ENCODE data around the gene NTSR1. TPM values are rescaled to one million over a fixed set of nuclear protein-coding genes. Genes with fewer than 3 reads are reported as not detected.

NTSR1 gene
- total RNA-seq, 1 experiment from 2014 or later, result 44.1 TPM

GRCh38 chr20:62714006-62714405, 5.4 kb downstream of the NTSR1 start:
- no TSS peak for BruUV-seq (replicated peaks)
- CTCF ChIA-PET, result no interaction called here

GRCh38 chr20:62714799-62715198, 6.2 kb downstream of the NTSR1 start:
- Histone ChIP-seq H3K27me3 (ENCODE audit: control insufficient read depth, insufficient read depth, low read length) (no peaks in the 10 kb centered on the region), H3K9me3 (ENCODE audit: control insufficient read depth, insufficient read depth, low read depth, low read length) (no peaks in the 10 kb centered on the region), H3K27ac (ENCODE audit: low read length) (peak overlapping the region; percentile 86), H3K36me3 (ENCODE audit: control insufficient read depth, insufficient read depth, low read length) (peaks cover 2% of the 10 kb centered on the region; the same call in 1 of the 2 replicates), H3K4me1 (ENCODE audit: control insufficient read depth, insufficient read depth, low read length) (peaks cover 67% of the 10 kb centered on the region), H3K4me3 (ENCODE audit: low read depth in 2 of 2, low read length in 2 of 2) (no peak overlapping the region)
- TF ChIP-seq SIN3A (IDR thresholded peaks at IDR 0.05; ENCODE audit: borderline replicate concordance, insufficient read depth, low read depth, low read length) (no peak), CTCF (IDR thresholded peaks at IDR 0.05) (no peak), POLR2AphosphoS5 (IDR thresholded peaks at IDR 0.05; ENCODE audit: low read depth, low read length) (no peak), TCF7L2 (IDR thresholded peaks at IDR 0.05; ENCODE audit: low read depth, low read length) (no peak)
- TF ChIP-seq, protein P1, sequence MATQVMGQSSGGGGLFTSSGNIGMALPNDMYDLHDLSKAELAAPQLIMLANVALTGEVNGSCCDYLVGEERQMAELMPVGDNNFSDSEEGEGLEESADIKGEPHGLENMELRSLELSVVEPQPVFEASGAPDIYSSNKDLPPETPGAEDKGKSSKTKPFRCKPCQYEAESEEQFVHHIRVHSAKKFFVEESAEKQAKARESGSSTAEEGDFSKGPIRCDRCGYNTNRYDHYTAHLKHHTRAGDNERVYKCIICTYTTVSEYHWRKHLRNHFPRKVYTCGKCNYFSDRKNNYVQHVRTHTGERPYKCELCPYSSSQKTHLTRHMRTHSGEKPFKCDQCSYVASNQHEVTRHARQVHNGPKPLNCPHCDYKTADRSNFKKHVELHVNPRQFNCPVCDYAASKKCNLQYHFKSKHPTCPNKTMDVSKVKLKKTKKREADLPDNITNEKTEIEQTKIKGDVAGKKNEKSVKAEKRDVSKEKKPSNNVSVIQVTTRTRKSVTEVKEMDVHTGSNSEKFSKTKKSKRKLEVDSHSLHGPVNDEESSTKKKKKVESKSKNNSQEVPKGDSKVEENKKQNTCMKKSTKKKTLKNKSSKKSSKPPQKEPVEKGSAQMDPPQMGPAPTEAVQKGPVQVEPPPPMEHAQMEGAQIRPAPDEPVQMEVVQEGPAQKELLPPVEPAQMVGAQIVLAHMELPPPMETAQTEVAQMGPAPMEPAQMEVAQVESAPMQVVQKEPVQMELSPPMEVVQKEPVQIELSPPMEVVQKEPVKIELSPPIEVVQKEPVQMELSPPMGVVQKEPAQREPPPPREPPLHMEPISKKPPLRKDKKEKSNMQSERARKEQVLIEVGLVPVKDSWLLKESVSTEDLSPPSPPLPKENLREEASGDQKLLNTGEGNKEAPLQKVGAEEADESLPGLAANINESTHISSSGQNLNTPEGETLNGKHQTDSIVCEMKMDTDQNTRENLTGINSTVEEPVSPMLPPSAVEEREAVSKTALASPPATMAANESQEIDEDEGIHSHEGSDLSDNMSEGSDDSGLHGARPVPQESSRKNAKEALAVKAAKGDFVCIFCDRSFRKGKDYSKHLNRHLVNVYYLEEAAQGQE (IDR thresholded peaks at IDR 0.05; ENCODE audit: insufficient read depth in 1 of 2, low read depth in 2 of 2, low read length in 1 of 2), result no peak
- BruUV-seq (replicated peaks), result no TSS peak
- intact Hi-C loops (cut with micrococcal nuclease; ENCODE audit: unreplicated experiment), result no loop called here
- in situ Hi-C loops (cut with HindIII; ENCODE audit: low pct_unique_long_range_greater_than_20kb, low sequenced_read_pairs), result no loop called here
- CTCF ChIA-PET, result no interaction called here
- DNase-seq (ENCODE audit: low read depth, low spot score) (no peak), ATAC-seq (no peak)
- POLR2A ChIA-PET, result no interaction called here

More at GRCh38 chr20:62714006-62714405, 5.4 kb downstream of the NTSR1 start:
- in situ Hi-C loops (cut with HindIII; ENCODE audit: low pct_unique_long_range_greater_than_20kb, low sequenced_read_pairs) (no loop called here), intact Hi-C loops (cut with micrococcal nuclease; ENCODE audit: unreplicated experiment) (no loop called here)
- H3K4me3 ChIP-seq (ENCODE audit: low read depth in 2 of 2, low read length in 2 of 2), result no peak overlapping the region
- H3K9me3 ChIP-seq (ENCODE audit: control insufficient read depth, insufficient read depth, low read depth, low read length), result no peaks in the 10 kb centered on the region
- no peaks in the 10 kb centered on the region for H3K27me3 ChIP-seq (ENCODE audit: control insufficient read depth, insufficient read depth, low read length)
- H3K36me3 ChIP-seq (ENCODE audit: control insufficient read depth, insufficient read depth, low read length), result peaks cover 3% of the 10 kb centered on the region; the same call in 1 of the 2 replicates
- ATAC-seq (no peak), DNase-seq (ENCODE audit: low read depth, low spot score) (no peak)
- TF ChIP-seq CTCF (IDR thresholded peaks at IDR 0.05) (no peak), TCF7L2 (IDR thresholded peaks at IDR 0.05; ENCODE audit: low read depth, low read length) (no peak), POLR2AphosphoS5 (IDR thresholded peaks at IDR 0.05; ENCODE audit: low read depth, low read length) (no peak), SIN3A (IDR thresholded peaks at IDR 0.05; ENCODE audit: borderline replicate concordance, insufficient read depth, low read depth, low read length) (no peak)
- TF ChIP-seq, protein P1 (IDR thresholded peaks at IDR 0.05; ENCODE audit: insufficient read depth in 1 of 2, low read depth in 2 of 2, low read length in 1 of 2), result no peak
- peak overlapping the region; percentile 86 for H3K27ac ChIP-seq (ENCODE audit: low read length)
- POLR2A ChIA-PET, result no interaction called here
- H3K4me1 ChIP-seq (ENCODE audit: control insufficient read depth, insufficient read depth, low read length), result peaks cover 63% of the 10 kb centered on the region

Data from Panc1 (cell line).